Measurements from ENCODE around the gene OPCML.

Gene OPCML

DNA sequence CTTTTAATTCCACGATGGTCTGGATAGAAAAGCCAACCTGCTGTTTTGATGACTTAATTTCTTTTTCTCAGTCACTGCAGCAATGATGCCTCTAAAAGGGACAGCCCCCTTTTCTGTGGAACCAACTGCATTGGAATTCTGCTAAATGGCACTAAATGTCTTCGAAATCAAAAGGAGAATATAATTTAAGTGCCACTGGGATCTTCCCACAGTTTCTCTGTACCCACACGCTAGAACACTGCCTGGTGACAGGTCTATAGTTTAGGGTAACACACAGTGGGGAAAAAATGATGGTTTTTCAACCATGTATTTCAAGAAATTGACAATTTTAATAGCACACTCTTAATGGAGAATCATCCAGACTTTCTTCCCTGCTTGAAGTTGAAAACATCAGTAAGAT, 182.3 kb downstream of the OPCML start:
- DNase-seq: no peak

GRCh38 chr11:133347988-133348387, 184.3 kb downstream of the OPCML start:
- no peak for DNase-seq

- DNase-seq: no peak
Measured at GRCh38 chr11:133346137-133346536, 186.2 kb downstream of the OPCML start.

- no peak for DNase-seq
Measured at GRCh38 chr11:133343951-133344350, 188.3 kb downstream of the OPCML start.

DNA sequence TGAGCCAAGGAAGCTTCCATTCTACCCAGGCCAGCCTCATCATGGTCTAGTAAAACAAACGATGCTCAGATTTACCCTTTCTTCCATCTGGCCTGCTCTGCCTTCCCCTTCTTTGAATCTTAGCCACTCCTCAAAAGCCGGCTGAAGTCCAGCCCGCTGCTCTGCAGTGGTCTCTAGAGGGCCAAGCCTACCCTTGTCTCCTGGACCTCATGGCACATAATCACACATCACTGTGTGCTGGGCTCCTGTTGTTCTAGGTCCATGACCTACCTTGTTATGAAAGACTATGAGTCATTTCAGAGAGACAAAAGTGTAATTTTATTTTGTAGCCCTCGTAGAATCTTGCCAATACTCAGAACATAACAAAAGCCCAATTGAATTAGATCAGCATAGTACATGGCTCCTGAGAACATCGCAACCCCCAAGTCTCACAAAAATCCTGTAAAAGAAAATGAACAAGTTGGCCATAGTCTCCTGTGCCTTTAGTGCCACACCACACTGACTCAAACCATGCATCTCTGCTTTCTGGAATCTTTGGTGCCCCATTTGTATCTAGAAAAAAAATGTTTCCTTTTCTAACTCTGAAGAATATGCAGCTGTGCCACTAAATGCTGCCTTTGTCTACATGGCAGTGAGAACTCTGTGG, 192.7 kb downstream of the OPCML start:
- DNase-seq: no peak

DNA sequence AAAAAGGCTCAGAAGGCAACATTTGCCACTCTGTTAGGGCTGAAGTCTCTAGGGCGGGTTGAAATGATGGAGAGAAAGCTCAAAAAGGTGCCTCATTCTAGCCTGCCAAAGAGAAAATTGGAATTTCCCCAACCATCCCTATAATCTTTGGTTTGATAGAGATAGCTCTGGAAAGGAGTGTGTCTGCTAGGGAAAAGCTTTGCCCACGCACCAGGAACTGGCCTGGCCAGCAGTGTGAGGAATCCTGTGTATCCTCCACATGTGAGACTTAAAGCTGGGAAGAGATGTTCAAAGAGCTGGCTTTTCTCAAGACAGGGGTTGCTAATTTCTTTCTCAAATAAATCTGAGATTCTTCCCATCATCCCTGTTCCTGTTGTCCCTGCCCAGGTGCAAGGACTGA, 193.7 kb downstream of the OPCML start:
- no peak for DNase-seq

GRCh38 chr11:133337951-133338418, 194.3 kb downstream of the OPCML start:
- no peak for DNase-seq

DNA sequence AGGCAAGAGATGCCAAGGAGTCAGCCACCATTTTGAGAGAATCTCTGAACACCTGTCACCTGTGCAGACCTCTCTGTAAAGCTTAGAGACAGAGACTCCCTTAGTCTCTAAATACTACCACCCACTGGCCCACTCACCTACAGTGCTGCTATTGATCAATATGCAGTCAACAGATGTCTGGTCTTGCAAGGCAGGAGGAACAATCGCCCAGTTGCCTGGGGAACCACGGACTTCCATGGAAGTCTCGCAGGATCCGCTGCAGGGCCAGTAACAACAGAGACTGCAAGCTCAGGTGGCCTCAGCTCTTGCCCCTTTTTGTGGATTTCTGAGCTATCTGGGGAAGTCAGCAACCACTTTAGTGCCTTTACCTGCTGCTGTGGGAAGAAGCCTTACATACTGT, 195.1 kb downstream of the OPCML start:
- DNase-seq: no peak

DNA sequence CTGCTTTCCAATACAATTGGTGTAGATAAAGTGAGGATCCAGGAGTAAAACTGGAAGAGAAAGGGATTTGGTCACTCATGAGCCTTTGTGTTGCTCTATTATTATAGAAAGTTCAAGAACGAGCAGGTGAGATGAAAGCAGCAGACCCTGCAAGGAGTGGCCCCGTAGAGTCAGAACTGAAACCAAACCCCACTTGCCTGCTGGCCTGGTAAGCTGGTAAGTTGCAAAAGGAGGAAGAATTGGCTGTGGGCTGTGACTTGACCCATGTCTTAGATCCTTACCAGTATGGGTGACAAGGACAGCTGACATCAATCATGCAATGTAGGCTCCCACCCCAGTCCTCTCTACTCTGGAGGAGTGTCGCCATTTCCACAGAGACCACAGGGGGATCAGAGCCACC, 201.3 kb downstream of the OPCML start:
- no peak for DNase-seq

GRCh38 chr11:133326849-133327248, 205.5 kb downstream of the OPCML start:
- no peak for DNase-seq

- no peak for DNase-seq
Measured at GRCh38 chr11:133326332-133326731, 206.0 kb downstream of the OPCML start.

DNA sequence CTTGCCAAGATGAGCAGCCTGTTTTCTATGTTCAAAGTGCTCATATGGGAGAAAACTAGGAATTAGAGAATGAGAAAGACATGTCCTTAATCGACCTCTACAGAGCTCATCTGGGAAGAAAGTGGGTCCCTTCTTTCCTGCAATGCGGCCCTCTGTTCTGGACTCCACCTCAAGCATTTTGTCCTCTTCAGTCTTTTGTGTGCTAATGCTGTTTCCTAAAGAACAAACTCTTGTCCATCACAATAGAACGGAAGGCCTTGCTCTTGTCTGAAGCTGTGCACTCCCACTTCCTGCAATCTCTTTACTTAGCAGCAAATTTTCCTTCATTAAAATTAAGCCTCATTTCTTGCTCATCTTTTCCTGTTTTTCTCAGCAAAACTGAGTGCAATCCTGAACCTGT, 206.6 kb downstream of the OPCML start:
- no peak for DNase-seq

GRCh38 chr11:133323354-133323753, 208.9 kb downstream of the OPCML start:
- no peak for DNase-seq

DNA sequence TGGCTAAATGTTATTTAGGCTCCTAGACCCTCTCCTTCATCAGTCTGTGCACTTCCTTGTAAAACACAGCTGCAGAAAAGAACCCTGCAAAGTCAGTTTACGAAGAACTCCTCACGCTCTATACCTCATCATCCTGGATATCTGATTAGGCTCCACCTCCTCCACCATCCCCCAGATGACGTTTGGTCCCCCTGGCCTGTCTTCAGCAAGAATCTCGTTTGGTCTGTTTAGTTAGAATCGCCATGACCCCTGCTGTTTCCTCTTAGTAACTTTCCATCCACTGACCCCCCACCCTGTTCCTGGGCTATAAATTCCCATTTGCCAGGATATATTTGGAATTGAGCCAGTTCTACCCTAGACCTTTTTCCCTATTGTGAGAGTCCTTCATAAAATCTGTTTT, 214.1 kb downstream of the OPCML start:
- no peak for DNase-seq

- no peak for DNase-seq
Measured at GRCh38 chr11:133311230-133311629, 221.1 kb downstream of the OPCML start.

DNA sequence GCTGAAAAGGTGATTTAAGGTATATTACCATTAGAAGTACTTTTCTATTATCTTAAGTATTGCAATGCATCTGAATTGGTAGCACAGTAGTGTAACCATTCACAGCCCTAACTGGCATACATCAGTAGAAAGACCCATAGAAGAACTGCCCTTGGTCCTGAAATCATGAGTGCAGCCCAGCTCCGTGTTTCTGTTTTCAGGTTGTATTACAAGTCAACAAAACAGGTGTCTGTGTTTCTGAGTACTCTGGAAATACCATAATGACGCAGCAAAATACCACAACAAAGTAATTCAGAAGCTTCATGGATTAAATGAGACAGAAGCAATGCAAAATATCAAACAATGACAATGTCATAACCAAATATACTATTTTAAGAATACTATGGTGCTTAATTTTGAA, 226.3 kb downstream of the OPCML start:
- DNase-seq: no peak

- no peak for DNase-seq
Measured at GRCh38 chr11:133305208-133305956, 226.9 kb downstream of the OPCML start.

- DNase-seq: no peak
Measured at GRCh38 chr11:133303262-133303661, 229.0 kb downstream of the OPCML start.

DNA sequence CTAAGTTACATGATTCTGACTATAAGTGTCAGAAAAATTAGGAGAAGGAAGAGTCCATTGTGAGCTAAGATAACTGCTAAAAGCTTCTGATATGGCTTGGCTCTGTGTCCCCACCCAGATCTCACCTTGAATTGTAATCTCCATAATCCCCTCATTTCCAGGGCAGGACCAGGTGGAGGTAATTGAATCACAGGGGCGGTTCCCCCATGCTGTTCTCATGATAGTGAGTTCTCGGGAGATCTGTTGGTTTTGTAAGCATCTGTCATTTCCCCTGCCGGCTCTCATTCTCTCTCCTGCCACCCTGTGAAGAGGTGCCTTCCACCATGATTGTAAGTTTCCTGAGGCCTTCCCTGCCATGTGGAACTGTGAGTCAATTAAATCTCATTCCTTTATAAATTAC, 230.2 kb downstream of the OPCML start:
- no peak for DNase-seq

DNA sequence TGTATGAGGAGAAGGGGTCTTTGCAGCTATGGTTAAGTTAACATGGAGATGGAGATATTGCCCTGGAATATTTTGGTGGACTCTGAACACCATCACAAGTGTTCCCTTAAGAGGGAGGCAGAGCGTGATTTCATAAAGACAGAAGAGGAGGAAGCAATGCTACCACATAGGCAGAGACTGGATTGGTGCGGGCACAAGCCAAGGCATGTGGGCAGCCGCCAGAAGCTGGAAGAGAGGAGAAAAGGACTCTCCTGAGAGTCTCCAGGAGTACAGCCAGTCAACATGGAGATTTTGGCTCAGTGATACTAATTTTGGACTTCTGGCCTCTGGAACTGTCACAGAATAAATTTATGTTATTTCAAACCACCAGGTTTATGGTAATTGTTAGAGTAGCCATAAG, 231.6 kb downstream of the OPCML start:
- no peak for DNase-seq

DNA sequence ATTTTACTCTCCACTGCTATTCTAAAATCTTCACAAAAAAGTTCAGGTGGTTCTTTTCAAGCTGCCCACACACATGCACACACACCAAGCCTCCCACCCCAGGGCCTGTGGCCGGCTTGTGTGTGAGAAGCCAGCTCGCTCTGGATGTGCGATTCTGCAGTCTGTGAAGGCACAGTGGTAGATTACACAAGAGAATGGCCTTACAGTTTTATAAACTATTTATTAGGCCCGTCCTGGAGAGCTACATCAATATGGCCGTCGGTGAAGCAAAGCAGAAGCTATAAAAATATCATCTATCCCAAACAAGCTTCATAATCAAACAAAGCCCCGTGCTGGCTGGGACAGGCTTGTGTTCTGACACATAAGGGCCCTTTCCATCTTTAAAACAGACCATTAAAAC, 240.5 kb downstream of the OPCML start:
- no peak for DNase-seq

- no peak for DNase-seq
Measured at GRCh38 chr11:133285359-133285758, 246.9 kb downstream of the OPCML start.

- no peak for DNase-seq
Measured at GRCh38 chr11:133284156-133284555, 248.1 kb downstream of the OPCML start.

GRCh38 chr11:133277886-133278285, 254.4 kb downstream of the OPCML start:
- no peak for DNase-seq

Measured in stimulated activated CD4-positive, alpha-beta T cell treated with anti-CD3 and anti-CD28 coated beads, Interleukin-4, amount 100 ng/mL, for 4 hours (primary cell).